Endodermal cell (in vitro differentiated cells): ENCODE data around the gene PSMG4. TPM values are rescaled to one million over a fixed set of nuclear protein-coding genes. Genes with fewer than 3 reads are reported as not detected.

Experiments used
- DNase-seq: peaks from one replicate; pipeline ENCODE4 v3.0.0-alpha.2; 2017
- H3K27ac ChIP-seq: 2 replicates; pipeline ENCODE4 v1.5.1; 2013; ENCODE audit warnings: mild to moderate bottlenecking, low read depth, low read length, moderate library complexity
- H3K27me3 ChIP-seq: 2 replicates; pipeline ENCODE4 v1.6.1; 2013; ENCODE audit warnings: mild to moderate bottlenecking, low read length, moderate library complexity; ENCODE audit not compliant: insufficient read depth, control insufficient read depth, poor library complexity, severe bottlenecking
- H3K36me3 ChIP-seq: 2 replicates; pipeline ENCODE4 v1.7.0; 2013; ENCODE audit warnings: mild to moderate bottlenecking, low read length, moderate library complexity; ENCODE audit not compliant: control insufficient read depth, insufficient read depth
- H3K4me1 ChIP-seq: one replicate; pipeline ENCODE4 v1.7.0; 2013; ENCODE audit warnings: low read length; ENCODE audit not compliant: control insufficient read depth, insufficient read depth
- H3K4me3 ChIP-seq: 2 replicates; pipeline ENCODE4 v1.5.1; 2013; ENCODE audit warnings: mild to moderate bottlenecking, low read length, moderate library complexity
- H3K9ac ChIP-seq: 2 replicates; pipeline ENCODE4 v1.6.1; 2013; ENCODE audit warnings: mild to moderate bottlenecking, low read length, moderate library complexity; ENCODE audit not compliant: poor library complexity, severe bottlenecking; ENCODE audit errors: extremely low read depth
- H3K9me3 ChIP-seq: 2 replicates; pipeline ENCODE4 v1.6.1; 2013; ENCODE audit warnings: mild to moderate bottlenecking, low read length, moderate library complexity; ENCODE audit not compliant: control insufficient read depth
- H3K27ac Mint-ChIP-seq: 2 replicates; pipeline ENCODE4 v1.8.0; 2020; ENCODE audit warnings: mixed read lengths
- H3K27me3 Mint-ChIP-seq: 2 replicates; pipeline ENCODE4 v1.8.0; 2021; ENCODE audit warnings: mild to moderate bottlenecking, mixed read lengths; ENCODE audit not compliant: insufficient read depth
- H3K36me3 Mint-ChIP-seq: 2 replicates; pipeline ENCODE4 v1.8.0; 2020; ENCODE audit warnings: low read depth, mixed read lengths
- H3K4me1 Mint-ChIP-seq: 2 replicates; pipeline ENCODE4 v1.8.0; 2020; ENCODE audit warnings: mixed read lengths
- H3K4me3 Mint-ChIP-seq: 2 replicates; pipeline ENCODE4 v1.8.0; 2020; ENCODE audit warnings: mild to moderate bottlenecking, moderate library complexity, mixed read lengths
- H3K9me3 Mint-ChIP-seq: 2 replicates; pipeline ENCODE4 v1.8.0; 2020; ENCODE audit warnings: mild to moderate bottlenecking, mixed read lengths
- WGBS, 2 experiments: methylation state at CpG; one replicate each; pipeline versions ENCODE4 v1.1.5 to v1.1.7; 2013; ENCODE audit warnings: missing lambda C conversion rate in 2 of 2, mixed read lengths in 1 of 2; ENCODE audit not compliant: insufficient coverage in 1 of 2, insufficient read length in 1 of 2; 5-methylcytosine and 5-hydroxymethylcytosine counted together
- total RNA-seq, 2 donors: library from RNA; stranded (reverse); fragmentation: NEBNext Ultra II Directional in 1 of 2; extraction: Animal tissue kit (Norgen Biotek cat#: 25700) in 1 of 2; gene quantifications; 2 replicates in 1 of 2; 3 replicates in 1 of 2; pipeline ENCODE4 v1.2.1, GENCODE V29; 2021
- TF ChIP-seq, protein P1 (sequence below): fragments of 200-600 bp; sonication (generic); conservative IDR thresholded peaks from 2 replicates; pipeline ENCODE4 v1.5.0; 2021; ENCODE audit warnings: antibody characterized with exemption, mild to moderate bottlenecking

The PSMG4 gene
- total RNA-seq, 2 donors from 2014 or later: 16.0 to 21.5 TPM

DNA sequence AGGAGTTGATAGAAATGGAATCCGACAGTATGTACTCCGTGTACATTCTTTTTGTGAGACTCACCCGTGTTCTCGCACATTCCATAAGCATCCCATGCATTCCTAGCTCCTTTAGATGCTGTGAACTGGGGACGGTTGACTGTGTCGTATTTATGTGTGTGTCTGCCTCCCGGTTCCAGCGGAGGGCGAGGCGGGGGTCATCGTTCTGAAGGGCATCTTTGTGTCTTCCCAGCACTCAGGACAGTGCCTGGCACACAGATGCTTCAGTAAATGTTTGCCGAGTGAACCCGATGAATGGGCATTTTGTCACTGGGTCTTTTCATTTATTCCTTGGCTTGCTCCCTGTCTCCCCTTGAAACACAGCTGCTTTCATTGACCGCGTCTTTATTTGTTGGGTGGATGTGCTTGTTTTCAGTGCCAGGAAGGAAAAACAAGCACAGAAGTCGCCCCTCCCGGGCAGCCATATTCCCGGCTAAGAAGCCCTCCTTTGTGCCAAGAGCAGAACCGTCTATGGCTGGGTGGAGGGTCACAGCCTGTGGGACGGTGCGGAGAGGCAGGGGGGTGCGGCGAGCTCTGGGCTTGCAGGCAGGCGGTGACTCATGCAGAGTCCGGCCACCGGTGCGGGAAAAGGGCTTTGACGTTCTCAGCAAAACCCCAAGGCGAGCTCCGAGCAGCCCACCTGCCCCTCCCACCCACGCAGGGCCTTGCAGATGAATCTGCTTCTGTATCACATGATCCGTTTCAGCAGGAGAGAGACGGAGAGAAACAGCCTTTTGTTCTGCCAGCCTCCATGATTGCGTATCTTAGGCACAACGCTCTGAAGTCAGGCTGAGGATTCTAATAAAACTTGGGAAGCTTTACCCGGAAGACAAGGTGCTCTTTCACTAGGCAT is 11.2 kb upstream of the PSMG4 start:
- H3K27ac Mint-ChIP-seq: peak overlapping the region; percentile 67
- H3K4me1 Mint-ChIP-seq: peaks cover 30% of the 10 kb centered on the region

GRCh38 chr6:3249821-3250220 is 8.9 kb upstream of the PSMG4 start:
- DNase-seq: no peak
- H3K27ac Mint-ChIP-seq: no peak overlapping the region
- H3K36me3 Mint-ChIP-seq: peaks cover 4% of the 10 kb centered on the region
- Histone ChIP-seq H3K27me3 (peaks cover 36% of the 10 kb centered on the region), H3K4me1 (peaks cover 20% of the 10 kb centered on the region), H3K27ac (no peak overlapping the region), H3K36me3 (no peaks in the 10 kb centered on the region), H3K9ac (no peak overlapping the region), H3K9me3 (no peaks in the 10 kb centered on the region), H3K4me3 (no peak overlapping the region)
- no peak overlapping the region for H3K4me3 Mint-ChIP-seq
- H3K27me3 Mint-ChIP-seq: peaks cover 67% of the 10 kb centered on the region
- H3K4me1 Mint-ChIP-seq: peaks cover 32% of the 10 kb centered on the region
- peaks cover 9% of the 10 kb centered on the region for H3K9me3 Mint-ChIP-seq
- WGBS, 2 experiments: 91 to 100% methylated on average over 2 to 3 of the region's 3 CpGs
- TF ChIP-seq, protein P1, sequence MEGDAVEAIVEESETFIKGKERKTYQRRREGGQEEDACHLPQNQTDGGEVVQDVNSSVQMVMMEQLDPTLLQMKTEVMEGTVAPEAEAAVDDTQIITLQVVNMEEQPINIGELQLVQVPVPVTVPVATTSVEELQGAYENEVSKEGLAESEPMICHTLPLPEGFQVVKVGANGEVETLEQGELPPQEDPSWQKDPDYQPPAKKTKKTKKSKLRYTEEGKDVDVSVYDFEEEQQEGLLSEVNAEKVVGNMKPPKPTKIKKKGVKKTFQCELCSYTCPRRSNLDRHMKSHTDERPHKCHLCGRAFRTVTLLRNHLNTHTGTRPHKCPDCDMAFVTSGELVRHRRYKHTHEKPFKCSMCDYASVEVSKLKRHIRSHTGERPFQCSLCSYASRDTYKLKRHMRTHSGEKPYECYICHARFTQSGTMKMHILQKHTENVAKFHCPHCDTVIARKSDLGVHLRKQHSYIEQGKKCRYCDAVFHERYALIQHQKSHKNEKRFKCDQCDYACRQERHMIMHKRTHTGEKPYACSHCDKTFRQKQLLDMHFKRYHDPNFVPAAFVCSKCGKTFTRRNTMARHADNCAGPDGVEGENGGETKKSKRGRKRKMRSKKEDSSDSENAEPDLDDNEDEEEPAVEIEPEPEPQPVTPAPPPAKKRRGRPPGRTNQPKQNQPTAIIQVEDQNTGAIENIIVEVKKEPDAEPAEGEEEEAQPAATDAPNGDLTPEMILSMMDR: no peak

More for the DNA sequence above, 11.2 kb upstream of the PSMG4 start:
- H3K36me3 Mint-ChIP-seq: no peaks in the 10 kb centered on the region
- TF ChIP-seq, protein P1: no peak
- no peaks in the 10 kb centered on the region for H3K9me3 Mint-ChIP-seq
- Histone ChIP-seq H3K9me3 (no peaks in the 10 kb centered on the region), H3K27me3 (peaks cover 29% of the 10 kb centered on the region), H3K36me3 (no peaks in the 10 kb centered on the region), H3K4me1 (peaks cover 16% of the 10 kb centered on the region), H3K4me3 (no peak overlapping the region), H3K9ac (no peak overlapping the region), H3K27ac (peak overlapping the region; percentile 95)
- WGBS, 2 experiments: 70 to 73% methylated on average over 23 to 36 of the region's 36 CpGs
- H3K27me3 Mint-ChIP-seq: peaks cover 51% of the 10 kb centered on the region
- DNase-seq: peak; percentile 85
- peak overlapping the region; percentile 16 for H3K4me3 Mint-ChIP-seq

DNA sequence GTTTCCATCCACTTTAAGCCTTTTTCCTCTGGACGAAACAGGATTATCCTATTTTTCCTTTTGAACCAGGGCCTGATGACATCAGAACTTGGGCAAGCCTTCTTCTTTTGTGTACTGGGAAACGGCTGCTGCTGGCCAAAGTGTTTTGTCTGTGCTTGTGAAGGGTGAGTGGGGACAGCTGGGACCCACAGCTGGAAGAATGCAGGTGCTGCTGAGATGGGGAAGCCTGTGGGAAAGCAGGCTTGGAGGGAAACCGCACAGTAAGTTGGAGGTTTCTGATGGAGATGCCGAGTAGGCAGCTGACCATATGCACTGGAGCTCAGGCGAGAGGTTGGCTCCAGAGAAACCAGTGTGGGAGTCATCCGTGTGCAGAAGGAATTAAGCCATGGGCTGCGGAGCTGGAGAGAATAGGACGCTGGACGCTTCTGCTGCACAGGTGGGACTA is 8.5 kb upstream of the PSMG4 start:
- no peak overlapping the region for H3K27ac Mint-ChIP-seq
- no peak overlapping the region for H3K4me3 ChIP-seq
- H3K36me3 ChIP-seq: no peaks in the 10 kb centered on the region
- H3K4me1 Mint-ChIP-seq: peaks cover 32% of the 10 kb centered on the region
- no peaks in the 10 kb centered on the region for H3K9me3 ChIP-seq
- TF ChIP-seq, protein P1: no peak
- H3K9ac ChIP-seq: no peak overlapping the region
- no peak overlapping the region for H3K4me3 Mint-ChIP-seq
- peaks cover 72% of the 10 kb centered on the region for H3K27me3 Mint-ChIP-seq
- WGBS, 2 experiments: 92 to 95% methylated on average over 8 to 9 of the region's 9 CpGs
- H3K36me3 Mint-ChIP-seq: peaks cover 4% of the 10 kb centered on the region
- no peak for DNase-seq
- H3K27ac ChIP-seq: no peak overlapping the region
- peaks cover 20% of the 10 kb centered on the region for H3K4me1 ChIP-seq
- peaks cover 40% of the 10 kb centered on the region for H3K27me3 ChIP-seq
- H3K9me3 Mint-ChIP-seq: peaks cover 9% of the 10 kb centered on the region
